GM21447 (cell line): ENCODE measurements around the gene INSR.
"Not testable (repeated sequence)": the region's sequence is repeated elsewhere in the genome, so short reads cannot be mapped to it uniquely, and the experiment has no call there.

Experiments
- ATAC-seq: cut with Tn5 transposase; IDR thresholded peaks from one replicate; pipeline ENCODE4 v1.9.1; 2021; ENCODE audit not compliant: unreplicated experiment

INSR gene

GRCh38 chr19:7224995-7225394 lies 69.2 kb downstream of the INSR start:
- ATAC-seq = no peak

- no peak for ATAC-seq
These were observed 70.0 kb downstream of the INSR start for GRCh38 chr19:7224209-7224686.

DNA sequence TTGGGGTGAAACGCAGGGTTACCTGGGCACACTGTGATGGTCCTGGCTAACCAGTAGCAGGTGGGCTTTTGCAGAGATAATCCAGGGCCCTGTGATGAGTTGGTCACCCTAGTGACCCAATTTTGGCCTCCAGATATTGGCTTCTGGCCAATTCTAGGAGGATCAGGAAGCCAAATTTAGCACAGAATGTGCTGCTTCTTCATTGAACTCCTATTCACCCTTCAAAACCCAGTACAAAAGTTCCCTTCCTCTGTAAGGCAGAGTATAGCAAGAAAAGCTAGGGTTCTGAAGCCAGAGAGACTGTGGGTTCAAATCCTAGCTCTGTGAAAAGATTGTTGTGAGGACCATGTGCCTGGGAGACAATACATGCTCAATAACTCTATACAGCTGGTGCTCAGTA lies 70.8 kb downstream of the INSR start:
- ATAC-seq = no peak

GRCh38 chr19:7219056-7219455 lies 75.2 kb downstream of the INSR start:
- ATAC-seq = no peak

DNA sequence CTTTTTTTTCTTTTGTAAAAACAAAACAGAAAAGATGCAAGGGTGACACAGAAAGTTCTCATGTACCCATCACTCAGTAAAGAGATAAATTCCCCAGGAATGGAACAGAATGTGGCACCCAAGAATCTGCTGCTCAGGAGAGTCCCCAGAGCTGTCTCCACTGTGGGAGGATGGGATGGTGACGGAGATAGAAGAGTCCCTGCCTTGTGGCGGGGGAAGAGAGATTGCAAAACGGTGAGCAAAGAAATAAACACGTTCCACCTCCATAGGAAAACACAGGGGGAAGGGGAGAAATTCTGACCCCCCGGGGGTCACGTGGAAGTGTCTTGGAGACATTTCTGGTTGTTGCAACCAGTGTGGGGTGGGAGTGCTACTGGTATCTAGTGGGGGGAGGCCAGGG lies 76.4 kb downstream of the INSR start:
- no peak for ATAC-seq

GRCh38 chr19:7216373-7216902 lies 77.8 kb downstream of the INSR start:
- ATAC-seq = no peak

- no peak for ATAC-seq
These were observed 79.0 kb downstream of the INSR start for GRCh38 chr19:7215176-7215575.

- ATAC-seq = no peak
These were observed 79.7 kb downstream of the INSR start for GRCh38 chr19:7214324-7215089.

- no peak for ATAC-seq
These were observed 80.4 kb downstream of the INSR start for GRCh38 chr19:7213628-7214323.

DNA sequence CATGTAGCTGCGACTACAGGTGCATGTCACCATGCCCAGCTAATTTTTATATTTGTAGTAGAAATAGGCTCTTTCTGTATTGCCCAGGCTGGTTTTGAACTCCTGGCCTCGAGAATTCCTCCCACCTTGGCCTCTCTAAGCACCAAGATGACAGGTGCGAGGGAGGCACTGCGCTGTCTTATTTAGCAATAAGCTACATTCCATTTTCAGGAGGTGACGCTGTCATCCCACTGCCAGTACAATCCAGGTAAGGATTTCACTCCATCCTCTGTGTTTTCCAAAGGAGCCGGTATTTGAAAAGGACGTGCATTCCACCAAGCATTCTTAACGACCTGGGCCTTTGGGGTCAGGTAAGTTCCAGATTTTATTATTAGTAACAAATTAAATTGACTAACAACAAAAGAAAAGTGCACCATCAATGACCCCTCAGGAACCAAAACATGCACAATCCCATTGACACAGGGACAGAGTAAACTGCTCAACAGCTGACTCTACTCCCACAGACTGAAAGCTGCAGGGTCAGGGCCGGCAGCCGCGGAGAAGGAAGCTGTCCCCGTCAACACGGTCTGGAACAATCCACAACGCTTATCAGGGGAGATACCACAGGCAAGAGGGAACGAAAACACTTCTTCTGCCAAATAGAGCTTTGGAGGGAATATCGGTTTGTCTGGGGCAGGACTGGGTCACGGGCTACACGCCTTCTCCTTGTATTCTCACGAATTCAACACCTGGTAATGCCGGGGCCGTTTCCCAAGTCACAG lies 82.8 kb downstream of the INSR start:
- ATAC-seq = no peak

DNA sequence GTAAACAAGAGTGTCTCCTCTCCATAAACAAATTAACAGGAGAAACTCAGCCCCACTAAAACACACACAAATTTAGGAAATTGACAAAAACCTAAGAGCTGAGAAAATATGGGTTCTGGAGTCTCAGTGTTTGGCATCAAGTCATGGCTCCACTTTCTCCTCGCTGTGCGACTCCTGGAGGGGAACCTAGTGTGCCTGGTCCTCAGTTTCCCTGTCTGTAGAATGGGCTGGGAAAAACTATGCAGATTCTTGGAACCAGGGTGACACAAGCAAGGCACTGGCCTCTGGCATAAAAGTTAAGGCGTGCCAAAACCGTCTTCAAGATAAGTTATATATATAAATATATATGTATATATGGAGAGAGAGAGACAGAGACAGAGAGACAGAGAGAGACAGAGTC lies 83.9 kb downstream of the INSR start:
- ATAC-seq = no peak

DNA sequence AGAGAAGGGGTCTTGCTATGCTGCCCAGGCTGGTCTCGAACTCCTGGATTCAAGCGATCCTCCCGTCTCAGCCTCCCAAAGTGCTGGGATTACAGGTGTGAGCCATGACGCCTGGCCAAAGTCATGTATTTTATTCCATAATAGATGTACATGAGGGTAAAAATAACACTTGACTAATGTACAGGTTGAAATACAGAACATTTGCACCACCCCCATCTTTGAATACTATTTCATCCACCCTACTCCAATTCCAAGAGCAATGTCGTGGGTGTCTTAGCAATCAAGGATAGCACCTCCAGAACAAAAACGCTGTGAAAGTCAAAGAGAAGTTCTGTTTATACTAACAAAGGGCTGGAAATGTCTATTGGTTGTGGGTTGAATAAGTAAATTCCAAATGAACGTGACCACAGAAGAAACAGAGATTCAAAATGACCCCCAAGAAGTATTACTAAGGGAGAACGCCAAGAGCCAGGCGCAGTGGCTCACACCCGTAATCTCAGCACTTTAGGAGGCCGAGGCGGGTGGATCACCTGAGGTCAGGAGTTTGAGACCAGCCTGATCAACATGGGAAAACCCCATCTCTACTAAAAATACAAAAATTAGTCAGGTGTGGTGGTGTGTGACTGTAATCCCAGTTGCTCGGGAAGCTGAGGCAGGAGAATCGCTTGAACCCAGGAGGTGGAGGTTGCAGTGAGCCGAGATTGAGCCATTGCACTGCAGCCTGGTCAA lies 84.5 kb downstream of the INSR start:
- not testable (repeated sequence) for ATAC-seq

- not testable (repeated sequence) for ATAC-seq
These were observed 85.2 kb downstream of the INSR start for GRCh38 chr19:7209036-7209435.

GRCh38 chr19:7203332-7203731 lies 90.9 kb downstream of the INSR start:
- no peak for ATAC-seq

- no peak for ATAC-seq
These were observed 91.3 kb downstream of the INSR start for GRCh38 chr19:7202888-7203287.

GRCh38 chr19:7200736-7201135 lies 93.5 kb downstream of the INSR start:
- ATAC-seq = no peak

DNA sequence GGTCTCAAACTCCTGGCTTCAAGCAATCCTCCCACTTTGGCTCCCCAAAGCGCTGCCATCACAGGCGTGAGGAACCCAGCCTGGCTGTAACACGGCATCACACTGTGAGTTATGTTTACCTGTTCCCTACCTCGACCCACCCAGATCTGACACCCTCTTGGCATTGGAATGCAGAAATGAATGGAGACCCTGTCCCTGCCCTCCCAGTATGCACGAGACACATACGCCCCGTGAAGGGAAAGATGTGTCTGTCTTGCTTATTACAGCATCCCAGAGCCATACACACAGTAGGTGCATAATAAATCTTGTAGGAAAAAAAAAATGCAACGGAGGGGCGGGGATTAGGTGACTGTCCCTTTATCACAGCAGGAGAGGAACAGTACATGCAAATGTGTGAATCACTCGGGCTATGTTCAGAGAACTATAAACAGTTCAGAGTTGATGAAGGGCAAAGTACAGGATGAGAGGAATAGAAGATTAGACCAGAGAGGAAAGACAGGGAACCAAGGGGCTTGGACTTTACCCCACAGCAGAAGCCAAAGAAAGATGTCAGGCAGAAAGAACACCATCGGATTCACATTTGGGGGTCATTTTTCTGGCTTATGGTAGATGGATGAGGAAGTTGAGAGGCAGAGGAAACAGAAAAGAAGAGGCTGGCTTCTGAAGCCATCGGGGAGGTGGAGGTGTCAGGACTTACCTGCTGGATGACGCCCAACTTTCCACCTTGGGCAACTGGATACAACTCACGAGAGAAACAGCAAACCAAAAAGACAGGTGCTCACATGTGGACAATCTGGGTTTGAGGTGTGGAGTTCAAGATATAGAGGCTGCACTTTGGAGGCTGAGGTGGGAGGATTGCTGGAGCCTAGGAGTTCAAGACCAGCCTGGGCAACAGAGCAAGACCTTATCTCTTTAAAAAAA lies 94.3 kb downstream of the INSR start:
- no peak for ATAC-seq

- ATAC-seq = peak; percentile 72
These were observed 96.2 kb downstream of the INSR start for GRCh38 chr19:7197760-7198696.
